ENCODE data around the gene CREBL2. TPM values are rescaled to one million over a fixed set of nuclear protein-coding genes. Genes with fewer than 3 reads are reported as not detected.

The CREBL2 gene
- total and polyA plus RNA-seq, 10 of the 15 experiments (the other 5 are each of a cell fraction or from before 2014, with no cell fraction given), result 4.6 to 19.1 (median 13.5) TPM

- Histone ChIP-seq H4K20me1 (ENCODE audit: control insufficient read depth, insufficient read depth) (no peaks in the 10 kb centered on the region), H3K36me3 (ENCODE audit: control insufficient read depth in 2 of 2, insufficient read depth in 2 of 2, low read length in 1 of 2) (peaks cover 0 to 1% of the 10 kb centered on the region in 2 experiments; a peak in 1 of 4 replicates), H3K79me2 (ENCODE audit: control insufficient read depth, insufficient read depth, low read length) (peaks cover 2% of the 10 kb centered on the region), H3K9ac (ENCODE audit: control insufficient read depth, insufficient read depth, low read length) (no peak overlapping the region), H3K4me2 (ENCODE audit: control insufficient read depth, insufficient read depth) (no peak overlapping the region), H3K4me1 (ENCODE audit: control insufficient read depth, insufficient read depth, low read length) (no peaks in the 10 kb centered on the region), H3K9me3 (replicated peaks; ENCODE audit: control insufficient read depth, insufficient read depth, low read length) (peaks cover 4% of the 10 kb centered on the region; the same call in 2 of the 3 replicates), H3K27ac (ENCODE audit: control insufficient read depth, insufficient read depth) (no peak overlapping the region), H2AFZ (ENCODE audit: control insufficient read depth, low read depth, low read length) (no peak overlapping the region), H3K4me3 (no peak overlapping the region), H3K27me3 (replicated peaks in 1 of 2; ENCODE audit: control insufficient read depth in 2 of 2, insufficient read depth in 2 of 2, low read length in 1 of 2) (no peaks in the 10 kb centered on the region)
- FAIRE-seq (peak; percentile 23), DNase-seq (ENCODE audit: low read depth, low spot score) (no peak), ATAC-seq (no peak)
- RAD21 ChIA-PET (ENCODE audit: unreplicated experiment), result interaction anchor here (0.7 kb wide), 1 partner anchor 35 kb away, joined by 3 read pairs; no protein-coding TSS in a partner anchor
- CTCF ChIA-PET, result interaction anchor here (2.3 kb wide), 1 partner anchor 109 kb away, joined by 9 read pairs; no protein-coding TSS in a partner anchor
- POLR2A ChIA-PET, result interaction anchor here (0.6 to 1.4 kb wide), 2 partner anchors 16 to 110 kb away, joined by 3 to 4 read pairs; partner anchors contain the start of gene CREBL2
- SMC1A ChIA-PET (ENCODE audit: uncharacterized antibody, unreplicated experiment), result interaction anchor here (0.8 to 1.8 kb wide), 4 partner anchors 9 to 18 kb away, joined by 3 to 5 read pairs (median 3); no protein-coding TSS in a partner anchor
- BruUV-seq (replicated peaks), result no TSS peak
- in situ Hi-C loops (cut with MboI) (no loop called here), intact Hi-C loops (cut with micrococcal nuclease; ENCODE audit: unreplicated experiment) (no loop called here)
- TF ChIP-seq SPI1 (IDR thresholded peaks at IDR 0.05; ENCODE audit: borderline replicate concordance, insufficient read depth, low read depth, low read length) (no peak), POLR2AphosphoS5 (IDR thresholded peaks at IDR 0.05; ENCODE audit: low read length) (no peak), MEF2B (IDR thresholded peaks at IDR 0.05; ENCODE audit: partially characterized antibody, poor library complexity, severe bottlenecking) (no peak), NFYB (IDR thresholded peaks at IDR 0.05; ENCODE audit: insufficient read depth, low read depth, low read length) (no peak), E2F8 (IDR thresholded peaks at IDR 0.05; ENCODE audit: low read depth, partially characterized antibody) (no peak)
- WGBS (ENCODE audit: insufficient coverage, insufficient replicate concordance, low lambda C conversion rate, missing lambda C conversion rate), result 100% methylated on average over 2 of the region's 2 CpGs
Observed at GRCh38 chr12:12627308-12627827, 15.7 kb downstream of the CREBL2 start.

Data from GM12878 (cell line).